Astrocyte (in vitro differentiated cells and primary cell): ENCODE results near the gene NDUFS7.

ENCODE experiments used
- CTCF ChIP-seq: IDR thresholded peaks from 2 replicates; pipeline ENCODE4 v1.5.1; 2011; ENCODE audit warnings: low read depth, mild to moderate bottlenecking, inconsistent platforms, low read length, moderate library complexity; ENCODE audit not compliant: insufficient read depth
- EZH2 ChIP-seq: IDR thresholded peaks from 2 replicates; pipeline ENCODE4 v1.6.1; 2012; ENCODE audit warnings: mild to moderate bottlenecking, low read length, inconsistent platforms; ENCODE audit not compliant: insufficient read depth

GRCh38 chr19:1392407-1392806, 8.7 kb downstream of the NDUFS7 start:
- TF ChIP-seq CTCF (no peak), EZH2 (no peak)
